ENCODE measurements around the gene PBX3. TPM values are rescaled to one million over a fixed set of nuclear protein-coding genes. Genes with fewer than 3 reads are reported as not detected.

Gene PBX3
- total RNA-seq, 1 donor: 38.1 TPM

DNA sequence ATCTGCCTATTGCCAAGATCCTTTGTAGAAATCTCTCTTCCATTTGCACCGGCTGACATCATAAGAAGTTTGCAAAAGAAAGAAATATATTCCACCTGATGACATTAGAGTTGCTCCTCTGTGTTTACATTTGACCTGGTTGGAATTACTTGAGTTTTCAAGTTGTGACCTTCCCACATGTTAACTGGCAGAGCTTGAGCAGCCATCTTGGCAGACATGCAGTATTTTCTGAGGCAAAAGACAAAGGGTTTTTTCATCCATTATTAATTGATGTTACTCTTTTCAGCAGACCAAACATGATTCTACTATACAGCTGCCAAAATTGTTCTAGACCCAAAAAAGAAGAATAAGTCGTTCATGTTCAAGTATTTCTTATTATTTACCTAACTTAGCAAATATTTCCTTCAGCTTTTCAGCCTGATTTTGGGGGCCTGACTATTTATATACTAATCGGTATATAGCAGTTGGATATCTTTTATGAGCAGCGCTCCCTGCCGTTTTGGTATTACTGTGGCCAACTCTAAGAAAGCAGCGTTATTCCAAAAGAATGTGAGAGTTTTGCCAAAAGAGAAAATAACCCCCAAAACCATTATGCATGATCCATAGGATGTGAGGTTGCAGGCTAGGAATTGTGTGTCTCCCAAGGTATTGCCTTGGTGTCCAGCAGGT lies 212.9 kb downstream of the PBX3 start:
- H3K27me3 ChIP-seq (ENCODE audit: insufficient read depth, low read length): no peaks in the 10 kb centered on the region
- no peak overlapping the region for H3K4me3 ChIP-seq (ENCODE audit: low read length)
- H3K9me3 ChIP-seq (ENCODE audit: low read depth, low read length): no peaks in the 10 kb centered on the region
- no peaks in the 10 kb centered on the region for H3K4me1 ChIP-seq (ENCODE audit: insufficient read depth, low read length)

DNA sequence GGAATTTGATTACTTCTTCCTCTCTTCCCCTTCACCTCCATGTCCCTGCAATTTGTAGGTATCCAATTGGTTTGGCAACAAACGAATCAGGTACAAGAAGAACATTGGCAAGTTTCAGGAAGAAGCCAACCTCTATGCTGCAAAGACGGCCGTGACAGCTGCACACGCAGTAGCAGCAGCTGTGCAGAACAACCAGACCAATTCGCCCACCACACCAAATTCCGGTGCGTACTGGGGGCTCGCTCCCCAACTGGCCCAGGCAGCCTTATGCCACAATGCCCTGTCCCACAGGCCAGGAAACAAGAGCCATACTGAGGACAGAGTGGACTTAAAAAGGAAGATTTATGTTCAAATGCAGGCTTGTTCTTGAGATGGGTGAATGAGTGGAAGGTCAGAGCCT lies 213.5 kb downstream of the PBX3 start:
- H3K9me3 ChIP-seq (ENCODE audit: low read depth, low read length): no peaks in the 10 kb centered on the region
- H3K4me1 ChIP-seq (ENCODE audit: insufficient read depth, low read length): no peaks in the 10 kb centered on the region
- no peaks in the 10 kb centered on the region for H3K27me3 ChIP-seq (ENCODE audit: insufficient read depth, low read length)
- H3K4me3 ChIP-seq (ENCODE audit: low read length): no peak overlapping the region

DNA sequence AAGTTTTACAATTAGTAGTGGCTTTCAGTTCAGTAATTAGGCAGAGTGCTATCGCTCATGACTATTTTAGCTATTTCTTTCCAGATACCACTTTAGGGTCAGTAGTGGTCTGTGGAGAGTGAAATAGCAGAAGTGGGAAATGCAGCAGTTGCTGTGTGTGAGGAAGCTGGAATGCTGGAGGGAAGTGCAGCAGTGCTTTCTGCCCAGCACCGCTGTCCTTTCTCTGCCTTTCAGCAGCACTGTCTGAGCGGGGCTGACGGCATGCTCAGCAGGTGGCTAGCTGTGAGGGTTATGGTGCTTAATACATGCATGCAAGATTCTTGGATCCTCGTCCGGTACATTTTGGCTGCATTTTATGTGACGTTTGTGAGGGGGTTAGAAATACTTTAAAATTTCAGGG lies 213.9 kb downstream of the PBX3 start:
- no peaks in the 10 kb centered on the region for H3K4me1 ChIP-seq (ENCODE audit: insufficient read depth, low read length)

DNA sequence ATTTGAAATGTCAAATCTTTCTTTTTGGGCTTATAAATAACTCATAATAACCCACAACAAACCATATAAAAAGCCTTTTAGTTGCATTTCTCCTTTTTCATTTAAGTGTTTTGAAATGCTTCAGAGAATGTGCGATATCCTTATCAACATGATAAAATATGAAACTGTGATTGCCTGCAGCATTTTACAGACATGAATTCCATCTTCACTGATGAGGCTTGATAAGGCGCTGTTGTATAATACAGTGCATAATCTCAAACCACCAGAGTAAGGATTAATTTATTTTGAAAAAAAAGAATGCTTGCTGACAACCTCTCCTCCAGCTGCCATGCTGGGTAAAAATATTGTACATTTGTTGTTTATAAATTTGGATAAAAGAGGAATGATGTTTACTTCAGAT lies 216.8 kb downstream of the PBX3 start:
- Histone ChIP-seq H3K27me3 (ENCODE audit: insufficient read depth, low read length) (no peaks in the 10 kb centered on the region), H3K4me1 (ENCODE audit: insufficient read depth, low read length) (no peaks in the 10 kb centered on the region), H3K9me3 (ENCODE audit: low read depth, low read length) (no peaks in the 10 kb centered on the region), H3K4me3 (ENCODE audit: low read length) (no peak overlapping the region)

More for the DNA sequence above, 213.9 kb downstream of the PBX3 start:
- H3K9me3 ChIP-seq (ENCODE audit: low read depth, low read length): no peaks in the 10 kb centered on the region
- no peak overlapping the region for H3K4me3 ChIP-seq (ENCODE audit: low read length)
- H3K27me3 ChIP-seq (ENCODE audit: insufficient read depth, low read length): no peaks in the 10 kb centered on the region

DNA sequence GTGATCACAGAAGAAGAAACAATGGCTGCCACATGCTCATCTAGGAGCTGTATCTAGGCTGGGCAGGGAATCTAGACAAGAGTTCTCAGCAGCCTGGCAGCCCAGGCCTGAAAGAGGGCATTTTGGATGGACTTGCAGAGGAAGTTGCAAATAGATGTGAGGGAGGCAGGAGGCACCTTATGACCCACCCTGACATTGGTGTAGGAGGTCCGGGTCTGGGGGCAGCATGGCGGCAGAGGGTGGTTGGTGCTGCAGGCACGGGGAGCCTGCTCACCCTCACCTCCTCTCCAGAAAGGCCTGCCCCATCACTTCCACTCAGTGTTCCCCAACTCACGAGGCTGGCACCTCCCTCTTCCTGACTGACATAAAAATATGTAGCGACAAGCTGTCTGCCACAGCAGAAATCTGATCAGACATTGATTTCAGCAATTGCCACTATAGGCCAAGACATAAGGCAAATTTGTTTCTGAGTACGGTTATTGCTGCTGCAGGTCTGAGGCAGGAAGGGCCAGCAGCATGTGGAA lies 217.6 kb downstream of the PBX3 start:
- Histone ChIP-seq H3K4me3 (ENCODE audit: low read length) (no peak overlapping the region), H3K9me3 (ENCODE audit: low read depth, low read length) (no peaks in the 10 kb centered on the region), H3K4me1 (ENCODE audit: insufficient read depth, low read length) (no peaks in the 10 kb centered on the region), H3K27me3 (ENCODE audit: insufficient read depth, low read length) (no peaks in the 10 kb centered on the region)

DNA sequence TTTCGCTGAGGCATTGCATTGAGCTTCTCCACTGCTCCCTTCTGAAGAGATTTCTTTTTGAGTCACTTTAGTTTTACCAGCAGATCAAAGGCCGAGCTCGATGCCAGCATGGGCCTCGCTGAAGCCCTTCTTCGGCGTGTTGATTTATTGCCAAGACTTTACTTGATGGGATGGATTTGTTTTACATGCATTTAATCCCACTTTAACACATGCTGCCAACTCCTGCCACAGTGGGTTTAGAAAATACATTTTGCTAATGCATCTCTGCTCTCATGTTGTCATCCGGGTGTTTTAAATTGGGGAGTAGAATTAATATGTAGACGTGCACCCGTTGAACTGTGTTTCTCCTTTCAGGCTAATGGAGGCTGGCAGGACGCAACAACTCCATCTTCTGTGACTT lies 218.3 kb downstream of the PBX3 start:
- Histone ChIP-seq H3K9me3 (ENCODE audit: low read depth, low read length) (no peaks in the 10 kb centered on the region), H3K4me1 (ENCODE audit: insufficient read depth, low read length) (no peaks in the 10 kb centered on the region), H3K4me3 (ENCODE audit: low read length) (no peak overlapping the region), H3K27me3 (ENCODE audit: insufficient read depth, low read length) (no peaks in the 10 kb centered on the region)

DNA sequence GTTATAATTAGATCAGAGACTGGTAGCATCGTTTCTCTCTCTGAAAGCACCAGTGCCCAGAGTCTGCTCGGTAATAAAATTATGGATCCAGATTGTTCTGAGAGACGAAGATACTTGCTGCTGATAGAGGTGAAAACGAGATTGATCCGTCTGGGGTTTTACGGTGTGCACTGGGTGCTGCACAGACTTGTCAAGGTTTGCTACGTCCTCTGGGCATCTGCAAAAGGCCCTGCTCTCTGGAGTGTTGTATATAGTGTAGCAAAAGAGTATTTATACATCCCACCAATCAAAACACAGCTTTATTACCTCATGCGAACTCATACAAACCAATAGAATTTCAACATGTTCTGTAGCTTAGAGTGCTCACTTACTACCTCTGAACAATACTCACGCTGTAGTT lies 219.3 kb downstream of the PBX3 start:
- no peaks in the 10 kb centered on the region for H3K27me3 ChIP-seq (ENCODE audit: insufficient read depth, low read length)
- H3K4me3 ChIP-seq (ENCODE audit: low read length): no peak overlapping the region
- H3K4me1 ChIP-seq (ENCODE audit: insufficient read depth, low read length): no peaks in the 10 kb centered on the region
- no peaks in the 10 kb centered on the region for H3K9me3 ChIP-seq (ENCODE audit: low read depth, low read length)

DNA sequence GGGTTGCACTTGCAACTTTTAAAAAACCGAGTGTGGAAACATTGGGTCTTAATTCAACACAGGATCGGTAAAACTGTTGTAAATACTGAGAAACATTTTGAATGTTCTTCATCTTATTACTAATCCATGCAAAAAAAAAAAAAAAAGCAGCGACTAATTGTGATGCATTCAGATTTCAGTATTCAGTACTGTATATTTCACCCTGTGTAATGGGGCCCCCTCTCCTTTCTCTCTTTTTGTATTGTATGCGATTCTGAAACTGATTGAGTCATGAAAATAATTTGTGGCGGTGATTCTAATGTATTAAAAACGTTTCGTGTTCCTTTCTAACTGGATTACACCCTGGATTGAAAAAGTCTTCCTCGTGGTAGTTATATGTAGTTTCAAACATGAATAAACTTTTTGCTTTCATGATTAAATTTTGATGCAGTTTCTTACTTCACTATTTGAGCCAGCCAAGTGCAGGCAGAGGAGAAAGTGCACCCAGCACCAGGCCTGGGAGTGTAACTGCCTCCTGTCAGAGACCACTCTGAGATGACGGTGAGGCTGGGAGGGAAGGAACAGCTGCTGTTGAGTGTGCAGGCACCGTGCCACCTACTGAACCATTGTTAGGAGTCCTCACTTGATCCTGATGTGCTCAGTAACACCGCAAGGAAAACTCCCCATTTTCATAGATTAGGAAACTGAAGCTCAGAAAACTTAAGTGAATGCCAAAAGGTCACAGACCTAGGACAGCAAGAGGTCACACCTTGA lies 220.0 kb downstream of the PBX3 start:
- Histone ChIP-seq H3K4me3 (ENCODE audit: low read length) (no peak overlapping the region), H3K27me3 (ENCODE audit: insufficient read depth, low read length) (no peaks in the 10 kb centered on the region), H3K9me3 (ENCODE audit: low read depth, low read length) (no peaks in the 10 kb centered on the region), H3K4me1 (ENCODE audit: insufficient read depth, low read length) (no peaks in the 10 kb centered on the region)

DNA sequence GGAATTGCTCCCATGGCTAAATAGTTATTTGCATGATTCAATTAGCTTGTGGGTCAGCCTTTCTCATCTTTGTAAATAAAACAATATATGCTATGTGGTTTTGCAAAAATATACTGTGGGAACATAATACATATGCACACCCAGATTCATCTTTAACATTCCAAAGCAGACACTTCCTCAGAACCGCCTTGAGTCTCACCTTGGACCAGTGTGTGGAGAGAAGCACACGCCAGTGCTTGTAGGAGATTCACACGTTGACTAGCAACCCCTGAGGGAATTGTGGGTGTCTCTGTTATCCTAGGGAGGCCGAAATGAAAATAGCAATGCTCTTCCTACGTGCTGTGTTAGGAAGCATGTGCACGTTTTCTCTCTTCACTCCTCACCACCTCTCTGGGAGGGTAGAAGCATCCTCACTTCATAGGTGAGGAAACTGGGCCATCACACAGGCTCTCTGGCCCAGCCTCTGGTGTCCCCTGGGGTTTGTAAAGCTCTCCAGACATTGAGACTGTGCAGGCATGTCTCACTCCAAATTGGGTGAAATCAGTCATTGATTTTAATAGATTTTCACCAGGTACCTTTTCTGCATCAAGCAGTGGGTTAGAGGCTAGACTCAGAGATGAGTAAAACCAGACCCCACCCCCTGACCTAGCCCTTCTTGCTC lies 221.7 kb downstream of the PBX3 start:
- no peaks in the 10 kb centered on the region for H3K9me3 ChIP-seq (ENCODE audit: low read depth, low read length)
- H3K4me3 ChIP-seq (ENCODE audit: low read length): no peak overlapping the region
- H3K27me3 ChIP-seq (ENCODE audit: insufficient read depth, low read length): no peaks in the 10 kb centered on the region
- no peaks in the 10 kb centered on the region for H3K4me1 ChIP-seq (ENCODE audit: insufficient read depth, low read length)

DNA sequence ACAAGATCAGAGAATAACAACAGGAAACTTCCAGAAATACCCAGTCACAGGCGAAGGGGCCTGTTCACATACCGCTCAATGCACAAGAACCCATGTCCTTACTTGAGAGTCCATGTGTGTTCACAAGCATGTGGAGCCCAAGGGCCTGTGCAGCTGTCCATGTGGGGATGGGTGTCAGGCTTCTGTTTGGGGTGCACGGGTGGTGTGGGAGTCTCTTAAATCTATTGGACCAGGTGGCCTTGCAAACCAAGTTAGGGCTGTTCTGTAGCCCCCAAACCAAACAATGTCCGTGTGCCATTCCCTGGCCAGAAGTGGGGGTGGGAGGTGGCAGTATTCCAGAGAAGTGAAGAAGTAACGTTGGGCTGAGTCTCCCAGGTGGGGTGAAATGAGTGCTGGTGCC lies 222.3 kb downstream of the PBX3 start:
- no peak overlapping the region for H3K4me3 ChIP-seq (ENCODE audit: low read length)
- no peaks in the 10 kb centered on the region for H3K27me3 ChIP-seq (ENCODE audit: insufficient read depth, low read length)
- no peaks in the 10 kb centered on the region for H3K4me1 ChIP-seq (ENCODE audit: insufficient read depth, low read length)
- H3K9me3 ChIP-seq (ENCODE audit: low read depth, low read length): no peaks in the 10 kb centered on the region

DNA sequence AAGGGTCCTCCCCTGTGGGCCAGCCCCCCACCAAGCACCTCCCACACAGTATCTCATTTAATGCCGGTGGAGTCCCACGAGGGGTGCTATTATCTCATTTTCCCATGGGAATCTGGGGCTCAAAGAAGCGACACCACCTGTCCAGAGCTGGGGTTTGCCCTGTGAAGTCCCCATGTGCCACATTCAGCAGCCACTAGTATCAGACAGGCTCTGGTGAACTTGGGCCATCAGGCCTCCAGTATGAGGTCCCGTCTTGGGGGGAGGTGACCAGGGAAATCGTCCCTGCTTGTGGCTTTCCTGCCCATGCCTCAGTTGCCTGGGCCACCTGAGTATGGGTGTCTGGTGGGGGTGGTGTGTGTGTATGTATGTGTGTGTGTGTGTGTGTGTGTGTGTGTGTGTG lies 222.7 kb downstream of the PBX3 start:
- Histone ChIP-seq H3K27me3 (ENCODE audit: insufficient read depth, low read length) (no peaks in the 10 kb centered on the region), H3K4me1 (ENCODE audit: insufficient read depth, low read length) (no peaks in the 10 kb centered on the region), H3K9me3 (ENCODE audit: low read depth, low read length) (no peaks in the 10 kb centered on the region)

DNA sequence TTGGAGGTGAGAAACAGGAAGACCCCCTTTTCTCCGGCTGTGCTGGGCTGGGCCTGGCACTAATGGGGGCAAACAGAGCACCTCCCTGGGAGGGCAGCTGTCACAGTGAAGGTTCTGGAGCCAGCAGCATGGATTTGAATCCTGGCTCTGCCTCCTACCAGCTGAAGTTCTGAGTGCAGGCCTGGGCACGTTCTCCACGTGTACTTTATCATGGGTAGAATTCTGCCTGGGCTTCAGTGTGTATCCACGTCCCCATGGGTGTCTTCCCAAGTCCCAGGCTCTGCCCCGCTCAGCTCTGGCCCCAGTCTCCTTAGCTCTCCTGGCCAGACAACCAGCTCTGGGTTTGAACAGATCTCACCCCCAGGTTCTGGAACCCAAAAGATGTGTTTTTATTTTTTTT lies 223.2 kb downstream of the PBX3 start:
- Histone ChIP-seq H3K4me1 (ENCODE audit: insufficient read depth, low read length) (no peaks in the 10 kb centered on the region), H3K4me3 (ENCODE audit: low read length) (no peak overlapping the region), H3K27me3 (ENCODE audit: insufficient read depth, low read length) (no peaks in the 10 kb centered on the region), H3K9me3 (ENCODE audit: low read depth, low read length) (no peaks in the 10 kb centered on the region)

More for the DNA sequence above, 222.7 kb downstream of the PBX3 start:
- H3K4me3 ChIP-seq (ENCODE audit: low read length): no peak overlapping the region

DNA sequence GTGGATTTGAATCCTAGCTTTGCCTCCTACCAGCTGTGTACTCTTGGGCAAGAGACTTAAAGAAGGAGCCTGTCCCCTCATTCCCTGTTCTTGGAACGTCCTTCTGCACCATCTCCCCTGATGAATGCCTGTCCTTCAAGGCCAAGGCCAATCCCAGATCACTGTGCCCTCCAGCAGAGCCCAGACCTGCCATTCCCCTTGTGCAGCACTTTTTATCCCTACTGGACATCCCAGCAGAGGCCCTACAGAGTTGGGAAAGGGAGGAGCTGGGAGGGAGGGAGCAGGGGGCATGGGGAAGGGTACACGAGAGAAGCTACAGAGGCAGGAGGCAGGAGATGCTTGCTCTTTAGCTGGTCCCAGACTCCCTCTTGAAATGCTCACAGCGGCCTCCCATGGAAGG lies 223.9 kb downstream of the PBX3 start:
- H3K4me3 ChIP-seq (ENCODE audit: low read length): no peak overlapping the region
- H3K27me3 ChIP-seq (ENCODE audit: insufficient read depth, low read length): no peaks in the 10 kb centered on the region
- H3K9me3 ChIP-seq (ENCODE audit: low read depth, low read length): no peaks in the 10 kb centered on the region
- no peaks in the 10 kb centered on the region for H3K4me1 ChIP-seq (ENCODE audit: insufficient read depth, low read length)

DNA sequence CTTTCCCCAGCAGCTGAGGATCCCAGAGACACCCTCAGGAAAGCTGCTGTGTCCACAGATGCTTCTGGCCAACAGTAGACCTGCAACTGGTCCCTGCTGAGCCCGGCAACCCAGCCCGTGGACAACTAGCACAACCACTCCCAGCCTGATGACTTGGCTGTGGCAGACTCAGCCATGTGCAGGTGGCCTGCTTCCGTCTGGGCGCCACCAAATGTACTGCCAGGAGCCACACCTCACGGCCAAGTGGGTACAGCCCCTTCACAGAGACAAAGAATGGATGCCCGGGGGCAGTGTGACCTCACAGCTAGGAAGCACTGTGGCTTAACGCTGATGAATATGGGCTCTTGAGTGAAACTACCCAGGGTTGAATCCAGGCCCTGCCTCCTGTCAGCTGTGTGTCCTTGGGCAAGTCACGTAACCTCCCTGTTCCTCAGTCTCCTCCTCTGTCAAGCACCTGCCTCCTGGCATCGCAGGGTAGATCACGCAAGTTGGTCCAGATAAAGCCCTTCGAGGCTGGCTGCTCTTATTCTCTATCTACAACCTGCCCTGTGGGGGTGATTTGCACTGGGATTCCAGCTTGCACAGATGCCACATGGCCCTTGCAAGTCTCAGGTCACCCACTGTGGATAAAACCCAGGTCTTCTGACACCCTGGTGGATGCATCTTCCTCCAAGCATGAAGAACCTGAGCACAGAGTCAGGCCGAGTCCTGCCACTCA lies 225.0 kb downstream of the PBX3 start:
- no peaks in the 10 kb centered on the region for H3K9me3 ChIP-seq (ENCODE audit: low read depth, low read length)
- no peaks in the 10 kb centered on the region for H3K4me1 ChIP-seq (ENCODE audit: insufficient read depth, low read length)
- no peaks in the 10 kb centered on the region for H3K27me3 ChIP-seq (ENCODE audit: insufficient read depth, low read length)

DNA sequence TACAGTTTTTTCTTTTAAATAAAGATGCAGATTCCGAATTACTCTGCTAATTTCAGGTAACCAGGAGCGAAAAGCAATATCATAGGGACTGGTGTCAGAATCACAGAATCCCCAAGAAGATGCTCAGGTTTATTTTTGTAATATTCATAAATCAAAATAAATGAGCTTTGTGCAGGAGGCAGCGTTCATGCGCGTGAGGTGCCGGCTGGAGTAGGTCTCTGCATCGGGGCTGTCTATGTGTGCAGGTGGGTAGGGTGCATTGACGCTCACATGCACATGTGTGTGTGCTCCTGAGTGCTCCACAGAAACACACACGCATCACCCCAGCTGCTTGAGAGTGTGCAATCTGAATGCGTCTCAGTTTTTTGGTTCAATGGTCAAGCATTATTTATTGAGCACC lies 226.4 kb downstream of the PBX3 start:
- H3K4me3 ChIP-seq (ENCODE audit: low read length): no peak overlapping the region
- H3K27me3 ChIP-seq (ENCODE audit: insufficient read depth, low read length): no peaks in the 10 kb centered on the region
- H3K4me1 ChIP-seq (ENCODE audit: insufficient read depth, low read length): no peaks in the 10 kb centered on the region
- no peaks in the 10 kb centered on the region for H3K9me3 ChIP-seq (ENCODE audit: low read depth, low read length)

More for the DNA sequence above, 225.0 kb downstream of the PBX3 start:
- no peak overlapping the region for H3K4me3 ChIP-seq (ENCODE audit: low read length)

Measured in mononuclear cell (primary cell).